Hepatocyte (in vitro differentiated cells): ENCODE results near the gene SCFD2. TPM values are rescaled to one million over a fixed set of nuclear protein-coding genes. Genes with fewer than 3 reads are reported as not detected.

Experiments
- DNase-seq: peaks from one replicate; pipeline ENCODE4 v3.0.0-alpha.2; 2016; ENCODE audit warnings: low spot score
- H2AFZ ChIP-seq: fragments of 200-600 bp; sonication (generic); 2 replicates; pipeline ENCODE4 v1.6.0; 2016; ENCODE audit warnings: antibody characterized with exemption, mild to moderate bottlenecking
- H3K27ac ChIP-seq: fragments of 200-600 bp; sonication (generic); 2 replicates; pipeline ENCODE4 v1.5.1; 2016; ENCODE audit warnings: mild to moderate bottlenecking
- H3K27me3 ChIP-seq: fragments of 200-600 bp; sonication (generic); 2 replicates; pipeline ENCODE4 v1.6.1; 2016
- H3K36me3 ChIP-seq: fragments of 200-600 bp; sonication (generic); replicated peaks from 2 replicates; pipeline ENCODE4 v1.5.1; 2016; ENCODE audit warnings: low read depth; ENCODE audit not compliant: insufficient read depth
- H3K4me1 ChIP-seq: fragments of 200-600 bp; sonication (generic); 2 replicates; pipeline ENCODE4 v1.5.1; 2016; ENCODE audit warnings: mild to moderate bottlenecking, moderate library complexity; ENCODE audit not compliant: insufficient read depth
- H3K4me2 ChIP-seq: fragments of 200-600 bp; sonication (generic); 2 replicates; pipeline ENCODE4 v1.6.0; 2016
- H3K4me3 ChIP-seq: fragments of 200-600 bp; sonication (generic); 2 replicates; pipeline ENCODE4 v1.5.1; 2016; ENCODE audit warnings: mild to moderate bottlenecking
- H3K79me2 ChIP-seq: fragments of 200-600 bp; sonication (generic); 2 replicates; pipeline ENCODE4 v1.6.0; 2017; ENCODE audit warnings: mild to moderate bottlenecking
- H3K9me2 ChIP-seq: fragments of 200-600 bp; sonication (generic); replicated peaks from 2 replicates; pipeline ENCODE4 v1.6.0; 2017; ENCODE audit warnings: mild to moderate bottlenecking; ENCODE audit not compliant: insufficient read depth
- H3K9me3 ChIP-seq: fragments of 200-600 bp; sonication (generic); 2 replicates; pipeline ENCODE4 v1.5.1; 2016; ENCODE audit warnings: low read depth, mild to moderate bottlenecking
- H4K20me1 ChIP-seq: fragments of 200-600 bp; sonication (generic); 2 replicates; pipeline ENCODE4 v1.6.0; 2016; ENCODE audit warnings: mild to moderate bottlenecking; ENCODE audit not compliant: insufficient read depth, poor library complexity, severe bottlenecking
- CTCF ChIP-seq: fragments of 200-600 bp; sonication (generic); IDR thresholded peaks from 2 replicates; pipeline ENCODE4 v1.5.1; 2016; ENCODE audit warnings: antibody characterized with exemption, mild to moderate bottlenecking; ENCODE audit not compliant: poor library complexity
- EZH2 ChIP-seq: fragments of 200-600 bp; sonication (generic); IDR thresholded peaks from 2 replicates; pipeline ENCODE4 v1.6.1; 2016; ENCODE audit warnings: antibody characterized with exemption, mild to moderate bottlenecking, borderline replicate concordance
- EZH2phosphoT487 ChIP-seq: fragments of 200-600 bp; sonication (generic); IDR thresholded peaks from one replicate; pipeline ENCODE4 v1.6.1; 2018; ENCODE audit warnings: antibody characterized with exemption, mild to moderate bottlenecking, low read depth, moderate library complexity; ENCODE audit not compliant: unreplicated experiment, severe bottlenecking
- WGBS: methylation state at CpG from one replicate; pipeline ENCODE4 v1.1.6; 2016; ENCODE audit warnings: low lambda C conversion rate; ENCODE audit errors: missing lambda C conversion rate; 5-methylcytosine and 5-hydroxymethylcytosine counted together
- polyA plus RNA-seq: library from polyadenylated mRNA; unstranded; fragments of >200 nt; fragmentation: Nextera tagmentation; extraction: Ambion mirVana; gene quantifications from 2 replicates; pipeline ENCODE4 v1.2.1, GENCODE V29; 2016
- total RNA-seq: library from RNA; depleted of rRNA; stranded (reverse); fragments of >200 nt; gene quantifications from 2 replicates; pipeline ENCODE4 v1.2.3, GENCODE V29; 2014

The SCFD2 gene
- total and polyA plus RNA-seq, 2 experiments from 2014 or later: 8.4 to 15.7 TPM

GRCh38 chr4:52880994-52881393 is 484.9 kb downstream of the SCFD2 start:
- peaks cover 6% of the 10 kb centered on the region for H3K4me1 ChIP-seq
- H3K27ac ChIP-seq: no peak overlapping the region
- no peak overlapping the region for H3K4me3 ChIP-seq
- H3K4me2 ChIP-seq: no peak overlapping the region
- no peaks in the 10 kb centered on the region for H3K9me2 ChIP-seq
- no peaks in the 10 kb centered on the region for H3K27me3 ChIP-seq
- WGBS: 82% methylated on average over 1 of the region's 1 CpG
- no peak overlapping the region for H2AFZ ChIP-seq
- H3K79me2 ChIP-seq: no peaks in the 10 kb centered on the region
- no peaks in the 10 kb centered on the region for H3K9me3 ChIP-seq
- no peak for DNase-seq
- TF ChIP-seq CTCF: no peak
- TF ChIP-seq EZH2: no peak
- TF ChIP-seq EZH2phosphoT487: no peak
- H3K36me3 ChIP-seq: no peaks in the 10 kb centered on the region
- no peaks in the 10 kb centered on the region for H4K20me1 ChIP-seq

GRCh38 chr4:52879471-52879870 is 486.4 kb downstream of the SCFD2 start:
- DNase-seq: no peak
- no peaks in the 10 kb centered on the region for H3K36me3 ChIP-seq
- peaks cover 6% of the 10 kb centered on the region for H3K4me1 ChIP-seq
- no peaks in the 10 kb centered on the region for H3K27me3 ChIP-seq
- no peaks in the 10 kb centered on the region for H3K79me2 ChIP-seq
- no peaks in the 10 kb centered on the region for H4K20me1 ChIP-seq
- H3K27ac ChIP-seq: no peak overlapping the region
- no peak overlapping the region for H3K4me2 ChIP-seq
- H2AFZ ChIP-seq: no peak overlapping the region
- TF ChIP-seq EZH2 (no peak), CTCF (no peak), EZH2phosphoT487 (no peak)
- no peaks in the 10 kb centered on the region for H3K9me3 ChIP-seq
- H3K4me3 ChIP-seq: no peak overlapping the region
- H3K9me2 ChIP-seq: no peaks in the 10 kb centered on the region
- WGBS: 81% methylated on average over 3 of the region's 3 CpGs

- Histone ChIP-seq H3K27me3 (no peaks in the 10 kb centered on the region), H4K20me1 (no peaks in the 10 kb centered on the region), H3K36me3 (no peaks in the 10 kb centered on the region), H2AFZ (no peak overlapping the region), H3K27ac (no peak overlapping the region), H3K4me2 (no peak overlapping the region), H3K9me2 (no peaks in the 10 kb centered on the region), H3K79me2 (no peaks in the 10 kb centered on the region), H3K4me3 (no peak overlapping the region), H3K9me3 (no peaks in the 10 kb centered on the region), H3K4me1 (peaks cover 11% of the 10 kb centered on the region)
- 85% methylated on average over 6 of the region's 6 CpGs for WGBS
- no peak for DNase-seq
- TF ChIP-seq EZH2phosphoT487 (no peak), CTCF (no peak), EZH2 (no peak)
Observed at GRCh38 chr4:52877694-52878093, 488.2 kb downstream of the SCFD2 start.

- no peak for DNase-seq
- 86% methylated on average over 2 of the region's 2 CpGs for WGBS
- Histone ChIP-seq H3K4me1 (peaks cover 9% of the 10 kb centered on the region), H4K20me1 (no peaks in the 10 kb centered on the region), H3K36me3 (no peaks in the 10 kb centered on the region), H3K79me2 (no peaks in the 10 kb centered on the region), H3K9me2 (no peaks in the 10 kb centered on the region), H3K4me2 (no peak overlapping the region), H3K9me3 (no peaks in the 10 kb centered on the region), H2AFZ (no peak overlapping the region), H3K27ac (no peak overlapping the region), H3K4me3 (no peak overlapping the region), H3K27me3 (no peaks in the 10 kb centered on the region)
- TF ChIP-seq EZH2phosphoT487: no peak
- no peak for TF ChIP-seq EZH2
- TF ChIP-seq CTCF: no peak
Observed at GRCh38 chr4:52877036-52877435, 488.8 kb downstream of the SCFD2 start.
